ENCODE measurements around the gene ATF6. TPM values are rescaled to one million over a fixed set of nuclear protein-coding genes. Genes with fewer than 3 reads are reported as not detected.

ATF6 gene
- total and polyA plus RNA-seq, 2 donors: 13.0 to 39.4 TPM

DNA sequence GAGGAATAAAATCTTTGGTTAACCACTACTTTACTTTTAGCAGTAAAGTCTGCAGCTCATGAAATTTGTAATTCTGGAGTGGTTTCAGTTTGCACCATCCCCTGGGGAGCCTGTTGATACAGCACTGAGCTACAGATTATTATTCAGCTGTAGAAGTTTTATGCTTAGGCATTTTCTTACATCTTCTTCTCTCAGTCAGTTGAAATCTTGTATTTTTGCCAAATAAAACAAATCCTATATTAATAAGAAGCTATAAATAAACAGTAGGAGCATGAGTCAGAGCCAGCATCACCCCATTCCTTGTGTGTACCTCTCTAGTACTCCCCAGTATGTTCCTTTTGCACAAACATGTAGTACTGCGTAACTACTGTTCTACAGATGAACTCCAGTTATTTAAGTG, 118.9 kb downstream of the ATF6 start:
- H3K36me3 ChIP-seq (ENCODE audit: insufficient read depth): peaks cover 2% of the 10 kb centered on the region
- no peak overlapping the region for H3K27ac ChIP-seq (ENCODE audit: low read depth)
- DNase-seq (ENCODE audit: extremely low spot score): no peak
- H3K4me3 ChIP-seq (ENCODE audit: low read depth, low read length): no peak overlapping the region
- WGBS: 80% methylated on average over 1 of the region's 1 CpG
- no peaks in the 10 kb centered on the region for H3K4me1 ChIP-seq (ENCODE audit: insufficient read depth)

DNA sequence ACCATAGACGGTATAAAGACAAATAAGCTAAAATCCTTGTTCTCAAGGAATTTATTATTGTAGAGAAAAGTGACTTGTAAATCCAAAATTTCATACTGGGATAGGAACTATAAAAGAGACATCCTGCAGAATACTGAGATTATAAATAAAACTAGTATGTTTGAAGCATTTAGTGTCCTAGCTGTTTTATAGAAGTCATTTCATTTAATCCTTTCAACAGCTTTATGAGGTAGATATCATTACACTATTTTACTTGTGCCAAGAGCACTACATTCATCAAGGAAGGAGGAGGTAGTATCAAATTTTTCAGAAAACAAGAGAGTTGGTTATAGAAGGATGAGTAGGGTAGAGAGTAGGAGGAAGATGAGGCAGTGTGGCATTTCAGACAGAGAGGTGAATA, 119.6 kb downstream of the ATF6 start:
- DNase-seq (ENCODE audit: extremely low spot score): no peak
- H3K36me3 ChIP-seq (ENCODE audit: insufficient read depth): peaks cover 2% of the 10 kb centered on the region
- no peaks in the 10 kb centered on the region for H3K4me1 ChIP-seq (ENCODE audit: insufficient read depth)
- 35% methylated on average over 1 of the region's 1 CpG for WGBS
- H3K4me3 ChIP-seq (ENCODE audit: low read depth, low read length): no peak overlapping the region
- no peak overlapping the region for H3K27ac ChIP-seq (ENCODE audit: low read depth)

DNA sequence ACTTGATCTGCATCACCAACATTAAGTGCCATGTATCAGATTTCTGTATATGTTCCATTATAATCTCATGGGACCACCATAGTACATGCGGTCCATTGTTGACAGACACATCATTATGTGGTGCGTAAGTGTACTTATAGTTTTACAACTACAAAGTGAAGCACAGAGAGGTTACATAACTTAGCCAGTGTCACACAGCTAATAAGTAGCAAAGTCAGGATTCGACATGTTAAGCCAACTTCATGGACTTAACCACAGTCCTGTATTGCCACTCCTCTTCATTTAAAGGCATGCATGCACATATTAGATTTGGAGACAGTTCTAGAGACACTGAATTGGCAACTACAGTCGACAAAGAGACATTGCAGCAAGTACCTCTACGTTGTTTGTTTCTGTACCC, 120.5 kb downstream of the ATF6 start:
- WGBS: 98% methylated on average over 5 of the region's 5 CpGs
- H3K4me1 ChIP-seq (ENCODE audit: insufficient read depth): no peaks in the 10 kb centered on the region
- peaks cover 2% of the 10 kb centered on the region for H3K36me3 ChIP-seq (ENCODE audit: insufficient read depth)
- H3K4me3 ChIP-seq (ENCODE audit: low read depth, low read length): no peak overlapping the region
- no peak overlapping the region for H3K27ac ChIP-seq (ENCODE audit: low read depth)
- DNase-seq (ENCODE audit: extremely low spot score): no peak

DNA sequence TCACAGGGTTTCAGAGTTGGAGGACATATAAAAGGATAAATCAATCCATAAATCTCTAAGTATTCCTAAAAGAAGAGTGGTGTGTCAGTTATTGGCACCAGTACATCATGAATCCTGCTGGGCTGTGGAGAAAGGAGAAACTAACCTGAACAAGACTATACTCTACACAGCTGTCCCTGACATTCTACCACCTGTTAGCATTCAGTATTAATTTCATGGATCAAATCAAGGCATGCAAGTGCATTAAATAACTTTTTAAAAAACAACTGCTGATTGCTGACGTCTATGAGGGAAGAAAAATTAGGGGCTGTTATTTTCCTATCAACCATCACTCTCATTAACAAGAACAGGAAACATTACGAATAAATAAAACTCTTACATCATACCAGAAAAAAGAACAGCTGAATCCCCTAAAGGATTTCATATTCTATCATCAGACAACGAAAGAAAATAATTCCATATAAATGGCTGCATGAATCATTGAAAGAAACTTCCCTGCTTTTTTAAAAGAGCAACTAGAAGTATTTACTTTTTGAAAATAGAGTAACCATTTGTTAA, 121.7 kb downstream of the ATF6 start:
- peaks cover 2% of the 10 kb centered on the region for H3K36me3 ChIP-seq (ENCODE audit: insufficient read depth)
- no peak for DNase-seq (ENCODE audit: extremely low spot score)

DNA sequence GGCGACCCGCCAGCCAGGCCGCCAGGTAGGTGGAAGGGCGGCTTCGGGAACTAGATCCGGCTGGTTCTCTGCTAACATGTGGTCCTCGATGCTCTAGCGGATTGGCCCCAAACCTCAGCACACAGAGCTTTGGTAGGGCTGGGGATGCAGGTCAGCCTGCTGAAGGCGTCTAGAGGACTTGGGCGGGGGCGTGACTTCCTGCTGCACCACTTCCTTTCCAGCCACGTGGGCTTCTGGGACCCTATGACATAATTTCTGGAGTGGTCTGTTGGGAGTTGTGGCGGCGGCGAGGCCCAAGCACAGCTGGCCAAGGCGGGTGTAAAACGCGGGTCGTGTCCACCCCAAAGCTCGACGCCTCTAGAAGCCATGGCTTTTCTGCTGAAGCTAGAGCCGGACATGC, 124.5 kb downstream of the ATF6 start:
- H3K4me1 ChIP-seq (ENCODE audit: insufficient read depth): no peaks in the 10 kb centered on the region
- H3K36me3 ChIP-seq (ENCODE audit: insufficient read depth): peaks cover 2% of the 10 kb centered on the region
- DNase-seq (ENCODE audit: extremely low spot score): no peak
- no peak overlapping the region for H3K4me3 ChIP-seq (ENCODE audit: low read depth, low read length)
- no peak overlapping the region for H3K27ac ChIP-seq (ENCODE audit: low read depth)
- 98% methylated on average over 22 of the region's 22 CpGs for whole genome bisulfite sequencing

More for the DNA sequence above, 121.7 kb downstream of the ATF6 start:
- WGBS: 78% methylated on average over 3 of the region's 3 CpGs
- Histone ChIP-seq H3K27ac (ENCODE audit: low read depth) (no peak overlapping the region), H3K4me3 (ENCODE audit: low read depth, low read length) (no peak overlapping the region), H3K4me1 (ENCODE audit: insufficient read depth) (no peaks in the 10 kb centered on the region)

DNA sequence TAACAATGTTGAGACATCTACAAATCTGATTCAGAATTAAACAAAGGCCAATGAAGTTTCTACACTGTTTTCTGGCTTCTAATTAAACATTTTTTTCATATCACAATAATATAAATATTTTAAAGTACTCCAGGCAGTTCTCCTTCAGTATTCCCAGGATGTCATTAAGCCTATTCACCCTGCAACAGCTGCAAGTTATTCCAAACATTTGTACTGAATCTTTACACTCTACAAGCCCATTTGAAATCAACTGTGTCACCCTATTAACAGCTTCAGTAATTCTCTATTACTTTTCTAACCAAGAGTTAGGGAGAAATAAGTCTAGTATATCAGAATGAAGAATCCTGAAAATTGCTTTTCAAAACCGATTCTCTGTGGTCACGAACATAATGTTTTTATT, 133.0 kb downstream of the ATF6 start:
- Histone ChIP-seq H3K27ac (ENCODE audit: low read depth) (no peak overlapping the region), H3K4me3 (ENCODE audit: low read depth, low read length) (no peak overlapping the region), H3K36me3 (ENCODE audit: insufficient read depth) (peaks cover 2% of the 10 kb centered on the region), H3K4me1 (ENCODE audit: insufficient read depth) (no peaks in the 10 kb centered on the region)
- no peak for DNase-seq (ENCODE audit: extremely low spot score)
- 77% methylated on average over 2 of the region's 2 CpGs for WGBS

DNA sequence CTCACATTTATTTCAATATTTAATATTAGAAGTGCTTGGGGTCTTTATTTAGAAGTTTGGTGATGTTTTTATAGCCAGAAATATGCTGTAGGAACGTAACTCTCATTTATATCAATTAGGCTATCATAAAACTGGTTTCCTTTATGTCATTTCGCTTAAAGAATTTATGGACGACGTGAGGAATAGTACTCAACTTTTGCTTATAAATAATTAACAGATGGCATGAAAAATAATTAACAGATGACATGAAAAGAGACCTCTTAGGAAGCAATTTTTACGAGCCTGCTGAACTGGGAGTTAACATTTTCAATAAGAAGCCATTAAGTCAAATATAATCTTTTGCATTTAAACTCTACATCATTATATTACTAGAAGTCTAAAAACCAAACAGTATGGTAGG, 134.0 kb downstream of the ATF6 start:
- no peak overlapping the region for H3K27ac ChIP-seq (ENCODE audit: low read depth)
- no peak overlapping the region for H3K4me3 ChIP-seq (ENCODE audit: low read depth, low read length)
- 92% methylated on average over 5 of the region's 5 CpGs for WGBS
- peaks cover 2% of the 10 kb centered on the region for H3K36me3 ChIP-seq (ENCODE audit: insufficient read depth)
- DNase-seq (ENCODE audit: extremely low spot score): no peak
- no peaks in the 10 kb centered on the region for H3K4me1 ChIP-seq (ENCODE audit: insufficient read depth)

DNA sequence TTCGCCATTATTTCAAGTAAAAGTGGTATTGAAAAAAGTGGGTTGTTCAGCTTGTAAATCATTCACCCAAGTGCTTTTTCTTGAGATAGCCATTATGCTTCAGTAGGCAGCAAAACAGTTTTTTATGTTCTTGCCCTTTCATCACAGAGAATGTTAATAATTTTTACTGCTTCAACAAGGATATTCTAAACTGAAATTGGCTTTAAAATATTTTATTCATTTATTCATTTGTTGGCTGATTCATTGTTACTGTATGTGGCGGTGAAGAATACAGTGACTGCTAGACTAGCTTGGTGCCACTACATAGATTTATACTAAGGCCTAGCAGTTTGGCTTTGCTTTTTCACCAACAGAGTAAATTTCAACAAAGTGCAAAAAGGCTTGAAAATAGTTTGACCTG, 136.1 kb downstream of the ATF6 start:
- no peak overlapping the region for H3K4me3 ChIP-seq (ENCODE audit: low read depth, low read length)
- H3K4me1 ChIP-seq (ENCODE audit: insufficient read depth): no peaks in the 10 kb centered on the region
- no peak for DNase-seq (ENCODE audit: extremely low spot score)
- 99% methylated on average over 2 of the region's 2 CpGs for WGBS
- H3K36me3 ChIP-seq (ENCODE audit: insufficient read depth): no peaks in the 10 kb centered on the region
- no peak overlapping the region for H3K27ac ChIP-seq (ENCODE audit: low read depth)

DNA sequence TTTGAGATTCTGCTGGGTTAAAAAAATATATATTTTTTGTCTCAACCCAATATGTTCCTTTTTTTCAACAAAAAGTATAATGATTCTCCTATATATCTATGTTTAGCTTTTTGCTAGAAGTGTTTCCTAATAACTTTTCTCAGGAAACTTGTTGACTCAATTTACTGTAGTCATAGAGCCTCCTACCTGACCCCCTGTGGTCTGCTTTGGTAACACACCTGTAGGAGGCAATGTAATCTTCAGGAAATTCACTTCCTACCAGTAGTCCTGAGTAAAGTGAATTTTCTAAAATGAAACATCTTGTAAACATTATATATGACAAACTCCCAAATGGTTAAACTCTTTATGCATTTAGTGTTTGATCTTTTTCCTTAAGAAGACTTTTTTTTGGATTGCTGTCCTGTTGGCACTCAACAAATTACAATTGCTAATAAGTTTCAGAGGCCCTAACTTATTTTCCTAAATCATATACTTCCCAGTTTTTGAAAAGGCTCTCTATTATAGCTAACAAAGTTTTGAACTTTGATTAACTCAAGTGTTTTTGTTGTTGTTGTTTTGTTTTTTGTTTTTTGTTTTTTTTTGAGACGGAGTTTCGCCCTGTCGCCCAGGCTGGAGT, 139.3 kb downstream of the ATF6 start:
- Histone ChIP-seq H3K4me3 (ENCODE audit: low read depth, low read length) (no peak overlapping the region), H3K27ac (ENCODE audit: low read depth) (no peak overlapping the region), H3K36me3 (ENCODE audit: insufficient read depth) (no peaks in the 10 kb centered on the region), H3K4me1 (ENCODE audit: insufficient read depth) (no peaks in the 10 kb centered on the region)
- WGBS: 98% methylated on average over 3 of the region's 3 CpGs
- DNase-seq (ENCODE audit: extremely low spot score): no peak

DNA sequence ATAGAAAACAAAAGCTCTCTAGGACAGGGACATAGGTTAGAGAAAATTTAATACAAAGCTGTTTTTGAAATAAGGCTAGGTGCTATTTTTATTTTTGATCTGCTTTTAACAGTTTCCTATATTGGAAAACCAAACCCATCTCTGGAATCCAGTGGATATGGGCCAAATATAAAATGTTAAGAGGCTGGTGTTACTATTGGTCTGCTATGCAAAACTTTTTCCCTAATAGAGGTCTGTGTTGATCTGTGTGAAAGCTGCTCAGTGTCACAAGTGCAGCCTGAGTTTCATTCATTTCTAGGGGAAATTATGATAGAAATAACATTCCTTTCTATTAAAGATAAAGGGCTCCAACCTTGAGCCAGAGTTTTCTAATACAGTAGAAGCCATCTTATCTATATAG, 141.1 kb downstream of the ATF6 start:
- no peak for DNase-seq (ENCODE audit: extremely low spot score)
- Histone ChIP-seq H3K4me1 (ENCODE audit: insufficient read depth) (no peaks in the 10 kb centered on the region), H3K27ac (ENCODE audit: low read depth) (no peak overlapping the region), H3K36me3 (ENCODE audit: insufficient read depth) (no peaks in the 10 kb centered on the region), H3K4me3 (ENCODE audit: low read depth, low read length) (no peak overlapping the region)

DNA sequence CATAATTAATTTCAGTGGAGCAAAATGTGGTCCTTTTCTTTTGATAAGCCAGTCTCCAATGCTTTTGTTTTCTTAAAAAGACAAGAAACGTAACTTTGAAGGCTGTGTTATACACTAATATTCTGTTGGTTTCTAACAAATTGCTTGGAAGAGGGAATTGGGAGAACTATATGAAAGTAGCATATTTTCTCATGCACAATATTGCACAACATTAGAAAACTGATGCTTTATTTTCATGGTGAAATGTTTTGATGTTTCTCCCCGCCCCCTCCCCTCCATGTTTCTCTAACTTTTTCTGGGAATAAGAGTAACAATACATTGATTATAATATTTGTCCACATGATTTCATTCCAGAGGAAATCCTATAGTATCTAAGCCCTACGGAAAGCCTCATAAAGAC, 142.1 kb downstream of the ATF6 start:
- H3K4me3 ChIP-seq (ENCODE audit: low read depth, low read length): no peak overlapping the region
- WGBS: 96% methylated on average over 3 of the region's 3 CpGs
- DNase-seq (ENCODE audit: extremely low spot score): no peak
- no peaks in the 10 kb centered on the region for H3K4me1 ChIP-seq (ENCODE audit: insufficient read depth)
- no peak overlapping the region for H3K27ac ChIP-seq (ENCODE audit: low read depth)
- no peaks in the 10 kb centered on the region for H3K36me3 ChIP-seq (ENCODE audit: insufficient read depth)

DNA sequence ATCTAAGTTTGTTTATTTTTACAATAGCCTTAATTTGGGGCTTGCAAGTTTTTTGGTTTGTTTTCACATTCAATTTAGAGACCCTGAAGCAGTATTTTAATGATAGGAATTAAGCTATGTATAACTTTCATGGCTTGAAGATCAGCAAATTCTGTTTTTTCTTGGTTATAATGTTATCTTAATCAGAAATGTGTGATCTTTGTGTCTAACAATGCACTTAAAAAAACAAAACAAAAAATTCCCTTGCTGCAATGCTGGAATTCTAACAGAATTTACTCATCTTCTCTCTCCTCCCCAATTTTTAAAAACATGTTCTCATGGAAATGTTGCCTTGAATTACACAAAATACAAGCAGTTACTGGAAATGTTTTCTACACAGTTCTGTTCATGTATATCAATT, 144.5 kb downstream of the ATF6 start:
- Histone ChIP-seq H3K4me3 (ENCODE audit: low read depth, low read length) (no peak overlapping the region), H3K36me3 (ENCODE audit: insufficient read depth) (peaks cover 2% of the 10 kb centered on the region), H3K4me1 (ENCODE audit: insufficient read depth) (no peaks in the 10 kb centered on the region), H3K27ac (ENCODE audit: low read depth) (no peak overlapping the region)
- DNase-seq (ENCODE audit: extremely low spot score): no peak

DNA sequence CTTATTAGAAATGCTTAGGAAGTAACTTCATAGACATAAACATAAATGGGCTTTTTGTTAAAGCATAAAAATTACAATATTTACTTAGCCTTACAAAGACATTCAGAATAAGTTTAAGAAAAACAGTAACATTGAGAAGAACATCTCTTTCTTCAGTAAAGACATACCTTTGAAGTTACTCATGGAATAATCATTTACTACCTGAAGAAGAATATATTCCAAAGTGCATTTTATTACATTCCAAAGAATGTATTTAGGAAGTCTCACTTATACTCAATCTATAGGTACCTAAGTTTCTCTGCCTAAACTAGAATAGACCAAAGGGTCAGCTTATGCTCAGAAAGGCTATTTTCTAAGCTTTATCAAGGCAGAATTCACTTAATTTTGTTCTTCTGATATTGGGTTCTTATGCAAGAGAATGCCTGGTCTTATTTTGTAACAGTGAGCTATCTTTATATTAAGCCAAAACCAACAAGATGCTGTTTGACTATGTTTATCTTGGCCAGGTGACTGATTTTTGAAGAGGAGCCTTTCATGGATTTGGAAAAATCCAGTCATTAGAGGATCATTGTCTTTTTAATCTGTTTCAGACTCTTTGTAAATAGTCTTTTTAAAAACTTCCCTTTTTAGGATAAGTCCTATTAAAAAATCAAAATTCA, 147.5 kb downstream of the ATF6 start:
- H3K4me1 ChIP-seq (ENCODE audit: insufficient read depth): no peaks in the 10 kb centered on the region
- no peak overlapping the region for H3K27ac ChIP-seq (ENCODE audit: low read depth)
- peaks cover 2% of the 10 kb centered on the region for H3K36me3 ChIP-seq (ENCODE audit: insufficient read depth)
- H3K4me3 ChIP-seq (ENCODE audit: low read depth, low read length): no peak overlapping the region
- DNase-seq (ENCODE audit: extremely low spot score): no peak

DNA sequence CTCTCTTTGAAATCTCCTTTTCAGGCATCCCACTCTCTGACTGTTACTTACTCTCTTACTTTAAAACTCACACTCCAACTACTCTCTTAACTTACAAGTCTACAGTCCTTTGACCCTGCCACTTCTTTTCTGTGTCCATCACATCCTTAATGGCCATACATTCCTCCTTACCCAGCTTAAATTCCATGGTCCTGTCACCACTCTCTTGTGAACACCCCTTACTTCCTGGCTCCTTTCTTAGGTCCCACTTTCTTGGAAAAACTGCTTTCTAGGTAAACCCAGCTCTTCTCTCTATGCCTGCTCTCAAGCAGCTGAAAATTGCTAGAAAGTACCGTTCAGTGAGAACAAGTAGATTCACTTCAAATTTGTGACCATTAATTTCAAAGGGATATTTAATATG, 148.5 kb downstream of the ATF6 start:
- no peak overlapping the region for H3K4me3 ChIP-seq (ENCODE audit: low read depth, low read length)
- H3K36me3 ChIP-seq (ENCODE audit: insufficient read depth): peaks cover 2% of the 10 kb centered on the region
- 97% methylated on average over 1 of the region's 1 CpG for WGBS
- no peak for DNase-seq (ENCODE audit: extremely low spot score)
- no peak overlapping the region for H3K27ac ChIP-seq (ENCODE audit: low read depth)
- no peaks in the 10 kb centered on the region for H3K4me1 ChIP-seq (ENCODE audit: insufficient read depth)

Measured in urinary bladder (tissue), 4 donors.